Fibroblast of skin of scalp (primary cell): ENCODE data around the gene SLC4A5. TPM values are rescaled to one million over a fixed set of nuclear protein-coding genes. Genes with fewer than 3 reads are reported as not detected.

Source experiments
- DNase-seq: peaks from one replicate; pipeline ENCODE4 v3.0.0-alpha.2; 2013
- polyA plus RNA-seq, 2 experiments: library from polyadenylated mRNA; unstranded; fragments of 120-200 nt; gene quantifications; one replicate each; pipeline ENCODE4 v1.2.1, GENCODE V29; 2013; ENCODE audit not compliant: insufficient read length in 2 of 2

Gene SLC4A5
- 0.26 TPM for polyA plus RNA-seq (2013, experiment 1 of 2; ENCODE audit: insufficient read length)
- polyA plus RNA-seq (2013, experiment 2 of 2; ENCODE audit: insufficient read length): 0.37 TPM

- DNase-seq: no peak
Observed at GRCh38 chr2:74343316-74343715, at the start of gene SLC4A5. Gene SLC4A5, minus strand, starts transcription at chr2:74343416. Its CDS starts 28,393 bp downstream, at chr2:74315023.

- DNase-seq: no peak
Observed at GRCh38 chr2:74392449-74392743, 49.2 kb upstream of the SLC4A5 start.

GRCh38 chr2:74391580-74392448 is 48.6 kb upstream of the SLC4A5 start:
- DNase-seq: peak; percentile 88

GRCh38 chr2:74391209-74391579 is 48.0 kb upstream of the SLC4A5 start:
- DNase-seq: peak; percentile 6

GRCh38 chr2:74390606-74391005 is 47.4 kb upstream of the SLC4A5 start:
- no peak for DNase-seq

- no peak for DNase-seq
Observed at GRCh38 chr2:74387346-74387745, 44.1 kb upstream of the SLC4A5 start.

GRCh38 chr2:74385396-74385795 is 42.2 kb upstream of the SLC4A5 start:
- no peak for DNase-seq

- DNase-seq: peak; percentile 23
Observed at GRCh38 chr2:74384051-74384450, 40.8 kb upstream of the SLC4A5 start.

- peak; percentile 47 for DNase-seq
Observed at GRCh38 chr2:74383254-74383653, 40.0 kb upstream of the SLC4A5 start.

GRCh38 chr2:74381751-74382150 is 38.5 kb upstream of the SLC4A5 start:
- no peak for DNase-seq

- peak; percentile 69 for DNase-seq
Observed at GRCh38 chr2:74379851-74380789, 36.9 kb upstream of the SLC4A5 start, which contains the start of gene DCTN1. Gene DCTN1, minus strand, starts transcription at chr2:74380311. Its CDS starts 274 bp downstream, at chr2:74380037.

GRCh38 chr2:74378007-74378406 is 34.8 kb upstream of the SLC4A5 start:
- DNase-seq: no peak

- no peak for DNase-seq
Observed at GRCh38 chr2:74375838-74376237, 32.6 kb upstream of the SLC4A5 start.

GRCh38 chr2:74374509-74375205 is 31.4 kb upstream of the SLC4A5 start:
- peak; percentile 54 for DNase-seq

- no peak for DNase-seq
Observed at GRCh38 chr2:74373985-74374384, 30.8 kb upstream of the SLC4A5 start.

GRCh38 chr2:74373221-74373676 is 30.0 kb upstream of the SLC4A5 start:
- peak; percentile 44 for DNase-seq

GRCh38 chr2:74372674-74373073 is 29.5 kb upstream of the SLC4A5 start:
- no peak for DNase-seq

- DNase-seq: no peak
Observed at GRCh38 chr2:74371421-74371820, 28.2 kb upstream of the SLC4A5 start.

- DNase-seq: no peak
Observed at GRCh38 chr2:74369976-74370375, 26.8 kb upstream of the SLC4A5 start.

GRCh38 chr2:74368499-74368898 is 25.3 kb upstream of the SLC4A5 start:
- DNase-seq: no peak

GRCh38 chr2:74367789-74368188 is 24.6 kb upstream of the SLC4A5 start:
- DNase-seq: no peak

GRCh38 chr2:74366036-74366435 is 22.8 kb upstream of the SLC4A5 start:
- DNase-seq: no peak
